HL-60/S4 (cell line): Measurements from ENCODE around the gene PDLIM4.

Experiments used
- in situ Hi-C: fragments of 300-500 bp; cut with MboI; formaldehyde crosslinking; loops from 2 replicates; pipeline ENCODE4 v1.14.3; 2022; ENCODE audit warnings: low sequenced_read_pairs

PDLIM4 gene

DNA sequence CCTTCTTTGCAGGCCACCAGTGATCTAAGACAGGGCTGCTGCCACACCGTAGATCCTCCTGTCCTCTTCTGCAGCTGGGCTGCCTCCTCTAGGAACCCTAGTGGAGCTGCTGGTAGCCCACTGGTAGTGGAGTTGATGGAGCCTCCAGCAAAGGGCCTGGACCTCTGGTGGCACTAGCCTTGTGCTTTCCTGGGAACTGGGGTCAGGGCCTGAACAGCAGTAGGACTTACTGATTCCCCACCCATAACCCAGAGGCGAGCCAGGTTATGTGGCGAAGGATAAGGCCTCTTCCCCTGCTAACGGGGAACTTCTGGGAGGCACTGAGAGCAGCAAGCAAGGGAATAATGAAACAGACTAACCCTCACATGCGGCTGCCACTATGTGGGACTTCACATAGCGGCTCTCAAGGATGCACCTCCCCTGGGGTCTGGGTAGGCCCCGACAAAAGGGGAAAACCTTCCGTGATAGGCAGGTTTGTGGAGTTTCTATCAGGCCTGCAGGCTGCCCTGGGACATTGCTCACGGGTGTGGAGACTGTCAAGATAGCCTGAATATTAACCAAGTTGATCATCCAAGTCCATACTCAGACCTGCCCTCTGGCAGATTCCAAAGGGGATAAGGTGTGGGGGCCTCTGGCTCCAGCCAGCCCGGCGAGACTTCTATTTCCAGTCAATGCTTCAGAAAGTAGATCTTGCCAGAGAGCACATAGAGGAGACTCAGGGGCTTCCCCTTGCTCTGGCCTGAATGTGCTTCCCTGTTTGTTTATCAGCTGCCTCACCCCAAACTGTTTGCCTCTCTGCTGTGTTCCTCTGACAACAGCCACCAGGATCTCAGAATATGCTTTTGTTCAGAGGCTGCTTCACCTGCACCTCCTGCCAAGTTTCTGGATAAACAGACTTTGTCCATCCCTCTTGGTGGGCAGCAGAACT lies 44.1 kb downstream of the PDLIM4 start:
- in situ Hi-C loops, result no loop called here

DNA sequence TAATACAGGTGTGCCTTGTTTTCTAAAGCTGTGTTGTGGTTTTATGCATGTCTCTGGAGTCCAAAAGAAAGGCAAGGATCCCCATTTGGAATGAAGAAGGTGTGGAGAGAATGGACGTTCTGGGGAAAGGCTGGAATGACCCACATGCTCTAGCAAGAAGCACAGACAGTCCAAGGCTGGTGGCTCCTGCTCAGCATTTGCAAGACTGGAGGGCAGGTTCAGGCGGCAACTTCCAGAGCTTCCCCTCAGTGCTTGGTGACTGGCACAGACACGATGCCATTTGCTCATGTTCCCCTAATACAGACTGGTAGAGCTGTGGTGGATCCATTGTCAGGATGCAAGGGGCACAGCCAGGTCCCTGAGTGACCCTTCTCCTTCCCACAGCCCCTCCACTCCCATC lies 44.9 kb downstream of the PDLIM4 start:
- in situ Hi-C loops, result no loop called here

DNA sequence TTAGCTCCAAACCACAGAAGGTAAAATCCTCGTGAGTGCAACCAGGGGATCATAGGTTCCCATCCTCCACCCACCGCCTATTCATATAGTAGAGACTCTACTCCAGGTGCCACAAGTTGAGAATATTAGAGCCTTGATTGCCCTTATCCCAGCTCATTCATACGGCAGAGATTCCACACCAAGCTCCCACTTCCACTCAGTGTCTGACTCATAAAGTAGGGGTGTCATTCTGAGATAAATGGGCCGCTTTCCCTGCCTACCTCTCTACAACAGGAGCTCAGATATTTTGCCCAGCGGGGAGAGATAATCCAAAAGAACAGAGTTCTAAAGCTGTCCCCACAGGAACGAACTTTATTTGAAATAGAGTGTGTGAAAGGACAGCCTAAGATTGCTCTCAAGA lies 46.1 kb downstream of the PDLIM4 start:
- in situ Hi-C loops, result no loop called here

DNA sequence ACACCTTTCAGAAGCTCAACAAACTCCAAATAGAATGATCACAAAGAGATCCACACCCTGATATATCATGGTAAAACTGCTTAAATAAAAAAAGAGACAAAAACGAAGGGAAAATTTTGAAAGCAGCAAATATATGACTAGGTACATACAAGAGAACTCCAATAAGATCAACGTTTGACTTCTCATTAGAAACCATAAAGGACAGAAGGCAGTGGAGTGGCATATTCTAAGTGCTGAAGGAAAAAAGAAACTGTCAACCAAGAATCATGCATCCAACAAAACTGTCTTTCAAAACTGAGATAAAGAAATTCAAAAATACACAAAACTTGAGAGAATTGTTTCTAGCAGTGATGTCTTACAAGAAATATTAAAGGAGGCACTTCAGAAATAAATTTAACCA lies 47.9 kb downstream of the PDLIM4 start:
- in situ Hi-C loops, result no loop called here

- in situ Hi-C loops, result no loop called here
Observed at GRCh38 chr5:132308701-132309100, 51.2 kb downstream of the PDLIM4 start.

- in situ Hi-C loops, result no loop called here
Observed at GRCh38 chr5:132309679-132310078, 52.2 kb downstream of the PDLIM4 start.

DNA sequence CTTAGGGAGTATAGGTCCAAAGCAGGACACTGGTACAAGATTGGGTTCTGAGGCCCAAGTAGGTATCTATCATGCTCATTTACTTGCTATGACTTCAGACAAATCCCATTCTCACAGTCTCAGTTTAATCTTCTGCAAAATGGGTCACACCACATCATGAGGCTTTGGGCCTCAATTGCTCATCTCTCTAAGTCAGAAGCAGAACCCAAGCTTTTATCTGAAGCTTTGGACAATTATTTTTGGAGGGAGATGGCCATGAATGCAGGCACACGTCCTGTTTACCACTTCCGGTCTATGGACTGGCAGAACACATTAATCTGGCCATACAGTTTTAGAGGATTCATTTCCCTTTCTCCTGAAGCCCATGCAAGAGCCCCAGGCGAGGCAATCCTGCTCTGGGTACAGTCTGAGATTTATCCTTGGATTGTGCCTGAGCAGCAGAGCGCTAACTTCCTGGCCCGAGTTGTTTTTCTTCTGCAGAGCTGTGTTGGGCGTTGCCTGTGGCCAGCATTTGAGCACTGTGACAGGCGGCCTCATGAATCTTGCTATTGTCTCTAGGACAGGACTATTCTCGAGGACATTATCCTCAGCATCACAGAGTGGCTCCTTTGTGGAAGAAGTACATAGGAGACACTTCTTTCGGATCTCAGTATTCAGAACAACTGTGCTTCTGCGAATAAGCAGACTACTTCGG lies 52.8 kb downstream of the PDLIM4 start:
- in situ Hi-C loops, result no loop called here

DNA sequence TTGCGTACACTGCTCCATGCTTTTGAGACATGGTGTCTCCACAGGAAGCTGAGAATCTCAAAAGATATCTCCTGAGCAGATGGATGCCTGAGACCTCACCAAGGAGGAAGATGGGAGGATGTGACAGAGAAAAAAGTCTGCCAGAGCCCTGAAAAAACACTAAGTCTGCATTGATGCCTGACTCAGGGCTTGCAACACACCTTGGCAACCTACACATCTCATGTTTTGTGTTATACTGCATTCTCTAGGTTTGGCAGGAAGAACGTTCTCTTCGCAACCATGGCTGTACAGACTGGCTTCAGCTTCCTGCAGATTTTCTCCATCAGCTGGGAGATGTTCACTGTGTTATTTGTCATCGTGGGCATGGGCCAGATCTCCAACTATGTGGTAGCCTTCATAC lies 55.9 kb downstream of the PDLIM4 start:
- in situ Hi-C loops, result no loop called here

GRCh38 chr5:132313961-132314432 lies 56.5 kb downstream of the PDLIM4 start:
- in situ Hi-C loops, result no loop called here

- in situ Hi-C loops, result no loop called here
Observed at GRCh38 chr5:132315529-132316067, 58.1 kb downstream of the PDLIM4 start.

- in situ Hi-C loops, result no loop called here
Observed at GRCh38 chr5:132319975-132320374, 62.5 kb downstream of the PDLIM4 start.

DNA sequence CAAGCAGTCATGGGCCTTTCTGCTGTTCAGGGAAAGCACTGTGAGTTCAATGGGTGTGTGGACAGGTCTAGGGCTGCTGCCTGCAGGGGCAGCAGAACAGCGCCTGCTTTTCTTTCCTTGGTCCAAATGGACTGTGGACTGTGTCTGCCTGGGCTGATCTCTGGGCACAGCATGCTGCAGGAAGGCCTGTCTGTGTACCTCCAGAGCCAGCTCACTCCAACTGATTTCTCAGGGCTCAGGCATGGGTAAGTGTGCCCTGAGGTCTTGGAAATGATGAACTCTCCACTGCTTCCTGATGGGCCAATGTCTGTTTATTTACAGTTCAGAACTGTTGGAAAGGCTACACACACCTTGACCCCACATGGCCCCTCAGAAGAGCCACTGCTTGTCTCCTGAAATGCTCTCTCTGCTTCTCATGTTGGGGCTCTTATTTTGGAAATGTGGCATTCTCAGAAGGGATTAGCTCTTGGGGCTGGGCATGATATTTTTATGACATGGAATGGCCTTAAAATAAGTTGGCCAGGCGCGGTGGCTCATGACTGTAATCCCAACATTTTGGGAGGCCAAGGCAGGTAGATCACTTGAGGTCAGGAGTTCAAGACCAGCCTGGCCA lies 63.7 kb downstream of the PDLIM4 start:
- in situ Hi-C loops, result no loop called here

- in situ Hi-C loops, result no loop called here
Observed at GRCh38 chr5:132322266-132322665, 64.8 kb downstream of the PDLIM4 start.
